K562 (cell line): ENCODE data around the gene SLC16A1. TPM values are rescaled to one million over a fixed set of nuclear protein-coding genes. Genes with fewer than 3 reads are reported as not detected.

Source experiments
- ATAC-seq: fragments of 200-7000 bp; cut with Tn5 transposase; 3 replicates; pipeline ENCODE4 v1.9.1; 2020; ENCODE audit warnings: moderate library complexity
- BruUV-seq: library from RNA; stranded (reverse); fragments of 400-500 nt; replicated peaks from 2 replicates; lab custom pipeline; 2021; lab: Mats Ljungman, UMichigan
- CTCF ChIA-PET: fragments of 300-600 bp; formaldehyde crosslinking; extraction: SDS; loops from one replicate; lab custom pipeline; 2021; ENCODE audit warnings: low intra/inter-chr PET ratio; lab: Yijun Ruan, JAX
- POLR2A ChIA-PET: fragments of 300-600, 350-650 bp; sonication (Branson Sonifier 250); formaldehyde crosslinking; extraction: SDS; loops from one replicate; lab custom pipeline; 2021; ENCODE audit warnings: antibody characterized with exemption, inconsistent platforms; lab: Yijun Ruan, JAX
- DNase-seq, 4 experiments: peaks; one replicate each; pipeline versions ENCODE4 v3.0.0 to v3.0.0-alpha.2; 2011 to 2018; ENCODE audit warnings: low spot score in 3 of 4, mixed read lengths in 3 of 4; ENCODE audit errors: extremely low read depth in 1 of 4
- FAIRE-seq: peaks from 2 replicates; lab custom pipeline; 2011; peaks lifted over from hg19 to GRCh38; lab: Jason Lieb, UNC
- H2AFZ ChIP-seq: 2 replicates; pipeline ENCODE4 v1.6.0; 2011; ENCODE audit warnings: low read depth, low read length, control low read depth, inconsistent platforms
- H3K27ac ChIP-seq: fragments of 200-600 bp; 3 replicates; pipeline ENCODE4 v1.8.0; 2011; ENCODE audit warnings: low read depth, mild to moderate bottlenecking, control low read depth, inconsistent platforms, low read length, moderate library complexity, mixed read lengths; ENCODE audit errors: extremely low read depth
- H3K27me3 ChIP-seq, 2 experiments: fragments of 300-600 bp in 1 of 2; 2 replicates in 1 of 2; 3 replicates in 1 of 2; pipeline versions ENCODE4 v1.6.0 to v1.8.0; 2011; ENCODE audit warnings: inconsistent platforms in 2 of 2, low read length in 2 of 2, mild to moderate bottlenecking in 1 of 2, mixed read lengths in 1 of 2, moderate library complexity in 1 of 2; ENCODE audit not compliant: control insufficient read depth in 2 of 2, insufficient read depth in 2 of 2
- H3K36me3 ChIP-seq: fragments of 300-600 bp; 3 replicates; pipeline ENCODE4 v1.8.0; 2011; ENCODE audit warnings: mild to moderate bottlenecking, low read length, inconsistent platforms; ENCODE audit not compliant: control insufficient read depth, insufficient read depth
- H3K4me1 ChIP-seq, 2 experiments: fragments of 200-600 bp in 1 of 2; replicated peaks in 1 of 2; 2 replicates in 1 of 2; 3 replicates in 1 of 2; pipeline versions ENCODE4 v1.5.1 to v1.8.0; 2011; ENCODE audit warnings: inconsistent platforms in 2 of 2, low read length in 2 of 2, mild to moderate bottlenecking in 1 of 2, mixed read lengths in 1 of 2, moderate library complexity in 1 of 2; ENCODE audit not compliant: control insufficient read depth in 2 of 2, insufficient read depth in 2 of 2
- H3K4me2 ChIP-seq: 2 replicates; pipeline ENCODE4 v1.6.1; 2011; ENCODE audit warnings: low read length, control low read depth, inconsistent platforms, mixed read lengths; ENCODE audit not compliant: insufficient read depth
- H3K4me3 ChIP-seq: fragments of 200-600 bp; sonication (generic), shearing (Covaris generic); 2 replicates; pipeline ENCODE4 v1.5.1; 2016; ENCODE audit warnings: control low read depth, inconsistent platforms
- H3K79me2 ChIP-seq: fragments of 200-600 bp; 3 replicates; pipeline ENCODE4 v1.8.0; 2011; ENCODE audit warnings: low read length, inconsistent platforms; ENCODE audit not compliant: control insufficient read depth, insufficient read depth
- H3K9ac ChIP-seq, 2 experiments: 2 replicates each; pipeline versions ENCODE4 v1.6.0 to v1.6.1; 2011; ENCODE audit warnings: low read depth in 2 of 2, low read length in 2 of 2, control low read depth in 1 of 2, inconsistent platforms in 1 of 2, mild to moderate bottlenecking in 1 of 2, mixed read lengths in 1 of 2; ENCODE audit not compliant: insufficient read depth in 1 of 2
- H3K9me1 ChIP-seq: one replicate; pipeline ENCODE4 v1.6.0; 2011; ENCODE audit warnings: inconsistent platforms, mild to moderate bottlenecking, low read length, moderate library complexity; ENCODE audit not compliant: control insufficient read depth, insufficient read depth
- H3K9me3 ChIP-seq: replicated peaks from 2 replicates; pipeline ENCODE4 v1.5.1; 2011; ENCODE audit warnings: low read depth, low read length, inconsistent platforms; ENCODE audit not compliant: control insufficient read depth, insufficient read depth
- H4K20me1 ChIP-seq: replicated peaks from 2 replicates; pipeline ENCODE4 v1.6.1; 2011; ENCODE audit warnings: low read length, inconsistent platforms, mixed read lengths; ENCODE audit not compliant: control insufficient read depth, insufficient read depth
- LEF1 ChIP-seq: fragments of 450-650 bp; IDR thresholded peaks from 2 replicates; pipeline ENCODE4 v1.6.1; 2016; ENCODE audit warnings: mild to moderate bottlenecking
- MAFF ChIP-seq: IDR thresholded peaks from 2 replicates; pipeline ENCODE4 v1.6.1; 2012; ENCODE audit warnings: low read length, improper control_type of control experiment
- MAZ ChIP-seq, 2 experiments: fragments of 450-650 bp in 1 of 2; sonication (generic) in 1 of 2; formaldehyde crosslinking; IDR thresholded peaks in 1 of 2; conservative IDR thresholded peaks in 1 of 2; 2 replicates each; pipeline versions ENCODE4 v1.4.0 to v1.5.0; 2020; ENCODE audit warnings: mild to moderate bottlenecking in 1 of 2, missing genetic modification reagents in 1 of 2
- PRDM10 ChIP-seq: fragments of 450-650 bp; IDR thresholded peaks from 2 replicates; pipeline ENCODE4 v1.6.1; 2018; ENCODE audit not compliant: partially characterized antibody
- ZC3H11A ChIP-seq: IDR thresholded peaks from 2 replicates; pipeline ENCODE4 v1.6.1; 2012; ENCODE audit warnings: low read depth, low read length, improper control_type of control experiment
- ZNF318 ChIP-seq, 2 experiments: fragments of 450-650 bp; IDR thresholded peaks; 2 replicates each; pipeline ENCODE4 v1.6.1; 2016; ENCODE audit warnings: mild to moderate bottlenecking in 2 of 2, borderline replicate concordance in 1 of 2, low read depth in 1 of 2, moderate library complexity in 1 of 2
- ZNF76 ChIP-seq: fragments of 250-450 bp; sonication (Bioruptor Pico); IDR thresholded peaks from 2 replicates; pipeline ENCODE4 v1.4.0; 2020; ENCODE audit warnings: mild to moderate bottlenecking, moderate library complexity, borderline replicate concordance
- ZNF780A ChIP-seq: fragments of 250-450 bp; sonication (Bioruptor Pico); IDR thresholded peaks from 2 replicates; pipeline ENCODE4 v1.5.0; 2021; ENCODE audit warnings: mild to moderate bottlenecking
- WGBS: fragments of 100-300 bp; shearing (Covaris generic); methylation state at CpG from one replicate; pipeline ENCODE4 v1.1.6; 2016; ENCODE audit warnings: low coverage, mixed read lengths; ENCODE audit not compliant: insufficient coverage; ENCODE audit errors: missing lambda C conversion rate; 5-methylcytosine and 5-hydroxymethylcytosine counted together
- in situ Hi-C: fragments of 300-500 bp; cut with MboI; formaldehyde crosslinking; loops from 4 replicates; pipeline ENCODE4 v1.15.0; 2018; ENCODE audit warnings: inconsistent platforms, mixed read lengths
- intact Hi-C: fragments of 100-400 bp; cut with micrococcal nuclease; formaldehyde crosslinking; loops from 2 replicates; pipeline ENCODE4 v1.14.2; 2022
- polyA plus RNA-seq, 8 experiments: library from polyadenylated mRNA; depleted of rRNA in 4 of 8; stranded (reverse) in 5 of 8; unstranded in 3 of 8; fragments of >200 nt; fragmentation: Nextera tagmentation in 2 of 8; fragmentation: Illumina TruSeq in 1 of 8; extraction: Ambion mirVana in 2 of 8; extraction: Trizol in 1 of 8; gene quantifications; 2 replicates each; pipeline versions ENCODE4 v1.2.1 to v1.2.3, GENCODE V29; 2011 to 2014; ENCODE audit warnings: inconsistent platforms in 1 of 8, missing spikeins in 1 of 8
- total RNA-seq, 7 experiments: library from RNA; depleted of rRNA in 6 of 7; stranded (reverse); fragments of >200 nt in 6 of 7; fragmentation: Illumina TruSeq in 2 of 7; extraction: Trizol in 2 of 7; gene quantifications; 2 replicates each; pipeline versions ENCODE4 v1.2.1 to v1.2.3, GENCODE V29; 2011 to 2021; ENCODE audit warnings: low replicate concordance in 1 of 7

The SLC16A1 gene
- total and polyA plus RNA-seq, 9 of the 15 experiments (the other 6 are each of a cell fraction or from before 2014, with no cell fraction given), result 73.1 to 244 (median 117) TPM

- Histone ChIP-seq H3K4me1 (no peaks in the 10 kb centered on the region; a peak in 1 of 5 replicates), H3K79me2 (no peaks in the 10 kb centered on the region), H3K4me2 (no peak overlapping the region), H3K36me3 (peaks cover 8% of the 10 kb centered on the region; the same call in 2 of the 3 replicates), H4K20me1 (no peaks in the 10 kb centered on the region; the same call in 1 of the 2 replicates), H3K9me3 (no peaks in the 10 kb centered on the region), H3K27ac (no peak overlapping the region), H3K27me3 (no peaks in the 10 kb centered on the region), H3K4me3 (no peak overlapping the region), H3K9me1 (no peaks in the 10 kb centered on the region), H3K9ac (no peak overlapping the region), H2AFZ (no peak overlapping the region)
- in situ Hi-C loops, result no loop called here
- TF ChIP-seq PRDM10 (no peak), ZNF76 (CRISPR knock-in tag) (no peak), MAZ (CRISPR knock-in tag; conservative IDR thresholded peaks at IDR 0.05 in 1 of 2, IDR thresholded peaks at IDR 0.05 in 1 of 2) (no peak), LEF1 (no peak), ZNF780A (no peak), MAFF (no peak), ZNF318 (IDR thresholded peaks at IDR 0.05; ENCODE audit: borderline replicate concordance in 1 of 2, low read depth in 1 of 2) (no peak), ZC3H11A (no peak)
- CTCF ChIA-PET, result no interaction called here
- POLR2A ChIA-PET, result interaction anchor here (0.7 to 1.3 kb wide), 4 partner anchors 17 to 72 kb away, joined by 3 to 4 read pairs (median 3); partner anchors contain the start of gene SLC16A1
- FAIRE-seq (no peak), DNase-seq (no peak), ATAC-seq (no peak)
- intact Hi-C loops, result no loop called here
- WGBS, result 84% methylated on average over 5 of the region's 5 CpGs
- no TSS peak for BruUV-seq
These were observed 19.3 kb upstream of the SLC16A1 start for GRCh38 chr1:112975336-112975735.
